Uterus (tissue), 4 donors: ENCODE results near the gene NUP85. TPM values are rescaled to one million over a fixed set of nuclear protein-coding genes. Genes with fewer than 3 reads are reported as not detected.

ENCODE experiments used
- DNase-seq, 2 donors: peaks; one replicate each; pipeline ENCODE4 v3.0.0-alpha.2; 2019 to 2020
- H3K27ac ChIP-seq, 2 donors: fragments of 200-600 bp; sonication (generic); 1 replicate in 1 of 2; 2 replicates in 1 of 2; pipeline ENCODE4 v1.5.1; 2016 to 2018
- H3K27me3 ChIP-seq, 2 donors: fragments of 200-600 bp; sonication (generic); one replicate each; pipeline ENCODE4 v1.5.1; 2018 to 2019; ENCODE audit warnings: control low read depth in 1 of 2
- H3K36me3 ChIP-seq, 2 donors: fragments of 200-600 bp; sonication (generic); one replicate each; pipeline ENCODE4 v1.5.1; 2019; ENCODE audit warnings: control low read depth in 1 of 2
- H3K4me1 ChIP-seq, 2 donors: fragments of 200-600 bp; sonication (generic); one replicate each; pipeline ENCODE4 v1.5.1; 2018 to 2019; ENCODE audit warnings: control low read depth in 1 of 2
- H3K4me3 ChIP-seq, 2 donors: fragments of 200-600 bp; sonication (generic); 1 replicate in 1 of 2; 2 replicates in 1 of 2; pipeline ENCODE4 v1.5.1; 2018 to 2019; ENCODE audit warnings: mild to moderate bottlenecking in 1 of 2
- H3K9me3 ChIP-seq, 2 donors: fragments of 200-600 bp; sonication (generic); one replicate each; pipeline ENCODE4 v1.5.1; 2019; ENCODE audit warnings: control low read depth in 1 of 2
- CTCF ChIP-seq, 4 experiments: fragments of 200-600 bp in 2 of 4; fragments of 450-650 bp in 2 of 4; sonication (generic) in 2 of 4; IDR thresholded peaks; one replicate each; pipeline ENCODE4 v1.5.1; 2016 to 2019; ENCODE audit warnings: antibody characterized with exemption in 4 of 4, mild to moderate bottlenecking in 2 of 4, moderate library complexity in 1 of 4
- POLR2A ChIP-seq, 2 donors: fragments of 450-650 bp; IDR thresholded peaks; one replicate each; pipeline ENCODE4 v1.6.1; 2016; ENCODE audit warnings: antibody characterized with exemption in 2 of 2, mild to moderate bottlenecking in 1 of 2, moderate library complexity in 1 of 2
- intact Hi-C: fragments of 100-400 bp; cut with DNase I; formaldehyde crosslinking; loops from one replicate; pipeline ENCODE4 v1.15.1; 2023; ENCODE audit warnings: low total_unique reads
- total RNA-seq, 4 donors: library from RNA; depleted of rRNA in 3 of 4; stranded (reverse); fragments of >200 nt in 3 of 4; gene quantifications; one replicate each; pipeline versions ENCODE4 v1.1.0 to v1.2.4, GENCODE V29; 2014 to 2023
- donor health status: DM: yes; HTN: yes; CAD: no.

NUP85 gene
- total RNA-seq, 4 donors from 2014 or later: 17.1 to 108 (median 39.1) TPM

- intact Hi-C loops: no loop called here
- no peak overlapping the region for H3K27ac ChIP-seq
- H3K4me3 ChIP-seq: no peak overlapping the region
- H3K4me1 ChIP-seq: no peaks in the 10 kb centered on the region
- no peak for DNase-seq
- no peaks in the 10 kb centered on the region for H3K36me3 ChIP-seq
- H3K9me3 ChIP-seq: no peaks in the 10 kb centered on the region
- TF ChIP-seq CTCF (IDR thresholded peaks at IDR 0.05) (no peak), POLR2A (IDR thresholded peaks at IDR 0.05) (no peak)
- no peaks in the 10 kb centered on the region for H3K27me3 ChIP-seq
Measured at GRCh38 chr17:75241502-75241901, 36.0 kb downstream of the NUP85 start.

- no peaks in the 10 kb centered on the region for H3K36me3 ChIP-seq
- no peaks in the 10 kb centered on the region for H3K4me1 ChIP-seq
- intact Hi-C loops: no loop called here
- H3K27me3 ChIP-seq: no peaks in the 10 kb centered on the region
- TF ChIP-seq POLR2A (IDR thresholded peaks at IDR 0.05): no peak
- TF ChIP-seq CTCF (IDR thresholded peaks at IDR 0.05): no peak
- no peak overlapping the region for H3K4me3 ChIP-seq
- no peak overlapping the region for H3K27ac ChIP-seq
- DNase-seq: no peak
- no peaks in the 10 kb centered on the region for H3K9me3 ChIP-seq
Measured at GRCh38 chr17:75241996-75242460, 36.5 kb downstream of the NUP85 start.

- Histone ChIP-seq H3K36me3 (no peaks in the 10 kb centered on the region), H3K27ac (no peak overlapping the region), H3K4me1 (no peaks in the 10 kb centered on the region), H3K9me3 (no peaks in the 10 kb centered on the region), H3K27me3 (no peaks in the 10 kb centered on the region), H3K4me3 (no peak overlapping the region)
- TF ChIP-seq CTCF (IDR thresholded peaks at IDR 0.05) (no peak), POLR2A (IDR thresholded peaks at IDR 0.05) (no peak)
- intact Hi-C loops: no loop called here
- no peak for DNase-seq
Measured at GRCh38 chr17:75242461-75243042, 37.1 kb downstream of the NUP85 start.

- no peak for DNase-seq
- Histone ChIP-seq H3K36me3 (no peaks in the 10 kb centered on the region), H3K27ac (no peak overlapping the region), H3K4me3 (no peak overlapping the region), H3K27me3 (no peaks in the 10 kb centered on the region), H3K9me3 (no peaks in the 10 kb centered on the region), H3K4me1 (no peaks in the 10 kb centered on the region)
- intact Hi-C loops: no loop called here
- no peak for TF ChIP-seq POLR2A (IDR thresholded peaks at IDR 0.05)
- TF ChIP-seq CTCF (IDR thresholded peaks at IDR 0.05): no peak
Measured at GRCh38 chr17:75244133-75244866, 38.8 kb downstream of the NUP85 start.

- DNase-seq: no peak
- Histone ChIP-seq H3K4me3 (no peak overlapping the region), H3K4me1 (no peaks in the 10 kb centered on the region), H3K36me3 (no peaks in the 10 kb centered on the region), H3K27ac (no peak overlapping the region), H3K27me3 (no peaks in the 10 kb centered on the region), H3K9me3 (no peaks in the 10 kb centered on the region)
- intact Hi-C loops: no loop called here
- TF ChIP-seq POLR2A (IDR thresholded peaks at IDR 0.05): no peak
- no peak for TF ChIP-seq CTCF (IDR thresholded peaks at IDR 0.05)
Measured at GRCh38 chr17:75245011-75245410, 39.5 kb downstream of the NUP85 start.
